HAP-1 (cell line): ENCODE measurements around the gene LCTL.

Source experiments
- DNase-seq, 2 experiments: peaks; one replicate each; pipeline ENCODE4 v3.0.0-alpha.2; 2016 to 2020; ENCODE audit warnings: low spot score in 2 of 2
- H3K27me3 ChIP-seq: fragments of 250-450 bp; sonication (Bioruptor Pico); 2 replicates; pipeline ENCODE4 v1.5.1; 2020; ENCODE audit warnings: low read depth, mild to moderate bottlenecking, moderate library complexity
- H3K36me3 ChIP-seq: fragments of 250-450 bp; sonication (Bioruptor Pico); replicated peaks from 2 replicates; pipeline ENCODE4 v1.5.1; 2020; ENCODE audit warnings: mild to moderate bottlenecking
- H3K4me1 ChIP-seq: fragments of 250-450 bp; sonication (Bioruptor Pico); 2 replicates; pipeline ENCODE4 v1.5.1; 2020; ENCODE audit warnings: mild to moderate bottlenecking
- H3K4me3 ChIP-seq: fragments of 250-450 bp; sonication (Bioruptor Pico); 2 replicates; pipeline ENCODE4 v1.5.1; 2020; ENCODE audit warnings: mild to moderate bottlenecking, moderate library complexity
- H3K9me3 ChIP-seq: fragments of 250-450 bp; sonication (Bioruptor Pico); 2 replicates; pipeline ENCODE4 v1.5.1; 2020; ENCODE audit warnings: mild to moderate bottlenecking, moderate library complexity
- in situ Hi-C: fragments of 300-500 bp; cut with MboI; formaldehyde crosslinking; loops from 3 replicates; pipeline ENCODE4 v1.14.3; 2020; ENCODE audit warnings: low sequenced_read_pairs, inconsistent platforms, mixed read lengths

The LCTL gene

GRCh38 chr15:66586155-66586976, 20.6 kb upstream of the LCTL start:
- Histone ChIP-seq H3K27me3 (peaks cover 15% of the 10 kb centered on the region), H3K4me1 (no peaks in the 10 kb centered on the region), H3K4me3 (no peak overlapping the region), H3K9me3 (no peaks in the 10 kb centered on the region), H3K36me3 (no peaks in the 10 kb centered on the region)
- DNase-seq, result no peak
- in situ Hi-C loops, result no loop called here

- Histone ChIP-seq H3K4me3 (no peak overlapping the region), H3K27me3 (peaks cover 10% of the 10 kb centered on the region)
Measured at GRCh38 chr15:66581972-66582537, 16.3 kb upstream of the LCTL start.

GRCh38 chr15:66580643-66581042, 14.8 kb upstream of the LCTL start:
- Histone ChIP-seq H3K27me3 (no peaks in the 10 kb centered on the region; the same call in 1 of the 2 replicates), H3K4me1 (no peaks in the 10 kb centered on the region), H3K9me3 (no peaks in the 10 kb centered on the region), H3K4me3 (no peak overlapping the region), H3K36me3 (no peaks in the 10 kb centered on the region)
- in situ Hi-C loops, result no loop called here
- no peak for DNase-seq

More at GRCh38 chr15:66581972-66582537, 16.3 kb upstream of the LCTL start:
- no peak for DNase-seq
- H3K4me1 ChIP-seq, result no peaks in the 10 kb centered on the region
- in situ Hi-C loops, result no loop called here
- no peaks in the 10 kb centered on the region for H3K9me3 ChIP-seq
- H3K36me3 ChIP-seq, result no peaks in the 10 kb centered on the region

GRCh38 chr15:66578286-66578875, 12.6 kb upstream of the LCTL start:
- in situ Hi-C loops, result no loop called here
- no peak for DNase-seq
- no peaks in the 10 kb centered on the region for H3K4me1 ChIP-seq
- no peaks in the 10 kb centered on the region for H3K36me3 ChIP-seq
- no peaks in the 10 kb centered on the region for H3K27me3 ChIP-seq
- no peak overlapping the region for H3K4me3 ChIP-seq
- H3K9me3 ChIP-seq, result no peaks in the 10 kb centered on the region

- H3K4me1 ChIP-seq, result no peaks in the 10 kb centered on the region
- H3K9me3 ChIP-seq, result no peaks in the 10 kb centered on the region
- in situ Hi-C loops, result no loop called here
- no peak overlapping the region for H3K4me3 ChIP-seq
- no peaks in the 10 kb centered on the region for H3K36me3 ChIP-seq
- DNase-seq, result no peak
- H3K27me3 ChIP-seq, result no peaks in the 10 kb centered on the region
Measured at GRCh38 chr15:66574596-66574950, 8.8 kb upstream of the LCTL start.

GRCh38 chr15:66573719-66574595, 8.2 kb upstream of the LCTL start:
- Histone ChIP-seq H3K36me3 (no peaks in the 10 kb centered on the region), H3K9me3 (no peaks in the 10 kb centered on the region), H3K4me3 (no peak overlapping the region), H3K27me3 (no peaks in the 10 kb centered on the region), H3K4me1 (no peaks in the 10 kb centered on the region)
- peak in 1 of 2 experiments; percentile 52 for DNase-seq
- in situ Hi-C loops, result no loop called here

- Histone ChIP-seq H3K9me3 (no peaks in the 10 kb centered on the region), H3K36me3 (no peaks in the 10 kb centered on the region), H3K4me1 (no peaks in the 10 kb centered on the region), H3K27me3 (no peaks in the 10 kb centered on the region), H3K4me3 (no peak overlapping the region)
- in situ Hi-C loops, result no loop called here
- no peak for DNase-seq
Measured at GRCh38 chr15:66573348-66573718, 7.5 kb upstream of the LCTL start.

GRCh38 chr15:66572146-66572545, 6.3 kb upstream of the LCTL start:
- Histone ChIP-seq H3K9me3 (no peaks in the 10 kb centered on the region), H3K4me1 (no peaks in the 10 kb centered on the region), H3K36me3 (no peaks in the 10 kb centered on the region), H3K4me3 (no peak overlapping the region), H3K27me3 (no peaks in the 10 kb centered on the region)
- DNase-seq, result no peak
- in situ Hi-C loops, result no loop called here

GRCh38 chr15:66570842-66571478, 5.2 kb upstream of the LCTL start:
- Histone ChIP-seq H3K27me3 (no peaks in the 10 kb centered on the region), H3K9me3 (no peaks in the 10 kb centered on the region), H3K4me1 (no peaks in the 10 kb centered on the region), H3K36me3 (no peaks in the 10 kb centered on the region), H3K4me3 (no peak overlapping the region)
- DNase-seq, result peak in 1 of 2 experiments; percentile 6
- in situ Hi-C loops, result no loop called here

- Histone ChIP-seq H3K4me1 (peaks cover 3% of the 10 kb centered on the region; the same call in 1 of the 2 replicates), H3K4me3 (no peak overlapping the region), H3K27me3 (no peaks in the 10 kb centered on the region), H3K36me3 (no peaks in the 10 kb centered on the region), H3K9me3 (no peaks in the 10 kb centered on the region)
- DNase-seq, result peak in 1 of 2 experiments; percentile 6
- in situ Hi-C loops, result no loop called here
Measured at GRCh38 chr15:66570327-66570726, 4.5 kb upstream of the LCTL start.

GRCh38 chr15:66569461-66570137, 3.8 kb upstream of the LCTL start:
- Histone ChIP-seq H3K36me3 (no peaks in the 10 kb centered on the region), H3K9me3 (no peaks in the 10 kb centered on the region), H3K27me3 (no peaks in the 10 kb centered on the region), H3K4me3 (no peak overlapping the region), H3K4me1 (peaks cover 3% of the 10 kb centered on the region; the same call in 1 of the 2 replicates)
- peak in 1 of 2 experiments; percentile 6 for DNase-seq
- in situ Hi-C loops, result no loop called here

- Histone ChIP-seq H3K4me3 (no peak overlapping the region), H3K36me3 (no peaks in the 10 kb centered on the region), H3K9me3 (no peaks in the 10 kb centered on the region), H3K27me3 (no peaks in the 10 kb centered on the region), H3K4me1 (peaks cover 3% of the 10 kb centered on the region; the same call in 1 of the 2 replicates)
- in situ Hi-C loops, result no loop called here
- peak in 1 of 2 experiments; percentile 13 for DNase-seq
Measured at GRCh38 chr15:66567897-66568296, 2.1 kb upstream of the LCTL start.
